ENCODE data around the gene INTS4. TPM values are rescaled to one million over a fixed set of nuclear protein-coding genes. Genes with fewer than 3 reads are reported as not detected.

The INTS4 gene
- total and polyA plus RNA-seq, 2 of the 8 experiments (the other 6 are each of a cell fraction or from before 2014, with no cell fraction given): 27.0 to 31.3 TPM

DNA sequence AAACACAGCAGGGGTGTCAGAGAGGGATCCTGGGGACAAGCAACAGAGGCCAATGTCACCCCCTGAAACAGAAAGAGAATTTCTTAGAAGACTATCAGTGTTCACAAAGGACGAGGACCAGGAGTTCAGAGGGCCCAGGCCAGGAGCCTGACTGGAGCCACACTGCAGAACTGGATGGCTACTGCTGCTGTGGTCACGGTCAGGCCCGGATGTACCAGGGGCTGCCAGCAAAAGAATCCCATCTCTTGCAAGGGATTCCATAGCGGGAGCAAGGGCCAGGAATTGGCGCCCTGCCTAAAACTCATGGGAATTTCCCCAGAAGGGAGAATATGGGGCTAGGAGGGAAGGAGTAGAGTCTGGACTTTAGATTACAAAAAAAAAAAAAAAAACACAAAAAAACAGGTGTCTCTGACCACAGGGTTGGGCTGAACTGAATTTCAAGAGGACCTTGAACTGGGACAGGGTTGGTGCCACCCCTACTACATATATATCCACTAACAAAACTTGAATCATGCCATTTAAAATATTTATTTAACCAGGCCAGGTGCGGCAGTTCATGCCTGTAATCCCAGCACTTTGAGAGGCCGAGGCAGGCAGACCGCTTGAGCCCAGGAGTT is 44.3 kb upstream of the INTS4 start:
- WGBS, 2 experiments (ENCODE audit: extremely low coverage in 1 of 2, insufficient coverage in 1 of 2, insufficient read length in 1 of 2, insufficient replicate concordance in 2 of 2, low coverage in 1 of 2, low lambda C conversion rate in 2 of 2, missing lambda C conversion rate in 1 of 2): 93% methylated on average over 8 of the region's 8 CpGs; no CpG with 5 or more reads in 1 of the 2 experiments
- Histone ChIP-seq H3K79me2 (ENCODE audit: control insufficient read depth in 1 of 2, insufficient read depth in 2 of 2, low read length in 2 of 2) (no peaks in the 10 kb centered on the region), H4K91ac (replicated peaks; ENCODE audit: insufficient read length, low read length) (no peak overlapping the region), H3K27me3 (replicated peaks in 1 of 4; ENCODE audit: control insufficient read depth in 3 of 4, extremely low read depth in 1 of 4, insufficient read depth in 3 of 4, low read length in 3 of 4) (no peaks in the 10 kb centered on the region), H3K23ac (ENCODE audit: insufficient read length) (no peak overlapping the region), H3K56ac (replicated peaks; ENCODE audit: insufficient read length, low read depth, low read length) (no peak overlapping the region), H3K79me1 (ENCODE audit: low read depth, low read length) (no peaks in the 10 kb centered on the region), H2BK12ac (ENCODE audit: low read depth, low read length) (no peak overlapping the region), H3K14ac (ENCODE audit: insufficient read length) (no peak overlapping the region), H4K5ac (ENCODE audit: insufficient read length, low read depth, low read length) (no peak overlapping the region), H2AK5ac (ENCODE audit: low read depth, low read length) (no peak overlapping the region), H3K18ac (ENCODE audit: extremely low read depth, low read length) (no peak overlapping the region), H4K20me1 (replicated peaks in 1 of 2; ENCODE audit: control insufficient read depth in 1 of 2, insufficient read depth in 2 of 2, low read length in 2 of 2) (no peaks in the 10 kb centered on the region), H2BK120ac (replicated peaks; ENCODE audit: low read depth, low read length) (no peak overlapping the region), H2BK5ac (ENCODE audit: low read depth, low read length) (no peak overlapping the region), H2BK20ac (ENCODE audit: low read length) (no peak overlapping the region), H2BK15ac (ENCODE audit: low read length) (no peak overlapping the region), H3K27ac (ENCODE audit: low read depth, low read length) (no peak overlapping the region), H4K8ac (ENCODE audit: extremely low read depth, insufficient read depth, low read length) (no peak overlapping the region), H3K4me1 (replicated peaks in 1 of 4; ENCODE audit: control insufficient read depth in 3 of 4, insufficient read depth in 4 of 4, low read length in 3 of 4) (peaks cover 0 to 7% (median 3%) of the 10 kb centered on the region in 4 experiments; a peak in 3 of 7 replicates), H3K36me3 (ENCODE audit: control insufficient read depth in 2 of 4, insufficient read depth in 4 of 4, low read length in 3 of 4) (no peaks in the 10 kb centered on the region), H3K9ac (replicated peaks in 1 of 4; ENCODE audit: extremely low read depth in 1 of 4, low read depth in 3 of 4, low read length in 3 of 4) (no peak overlapping the region), H3K4me3 (ENCODE audit: extremely low read depth in 1 of 4, insufficient read depth in 2 of 4, low read depth in 3 of 4, low read length in 4 of 4) (no peak overlapping the region), H2AFZ (ENCODE audit: low read length) (no peak overlapping the region), H3K23me2 (ENCODE audit: low read depth, low read length) (no peaks in the 10 kb centered on the region), H3K9me3 (ENCODE audit: insufficient read depth in 2 of 2, low read depth in 1 of 2, low read length in 1 of 2) (no peaks in the 10 kb centered on the region), H3K4me2 (ENCODE audit: insufficient read depth in 1 of 2, low read depth in 2 of 2, low read length in 2 of 2) (no peak overlapping the region), H3K4ac (replicated peaks; ENCODE audit: insufficient read length, low read depth, low read length) (no peak overlapping the region)
- FAIRE-seq (no peak), DNase-seq (ENCODE audit: low read depth in 1 of 2, low spot score in 2 of 2) (no peak)
- CTCF ChIA-PET (ENCODE audit: partially characterized antibody): no interaction called here
- POLR2A ChIA-PET (ENCODE audit: partially characterized antibody): interaction anchor here (0.6 kb wide), 2 partner anchors 9 to 437 kb away, joined by 3 to 5 read pairs; no protein-coding TSS in a partner anchor
- TF ChIP-seq MAFK (IDR thresholded peaks at IDR 0.05; ENCODE audit: low read depth, low read length) (no peak), FOSL1 (IDR thresholded peaks at IDR 0.05; ENCODE audit: insufficient read depth, low read depth, low read length) (no peak), BACH1 (IDR thresholded peaks at IDR 0.05; ENCODE audit: low read length) (no peak), TCF12 (IDR thresholded peaks at IDR 0.05; ENCODE audit: low read depth, low read length) (no peak), SRF (IDR thresholded peaks at IDR 0.05; ENCODE audit: low read depth, low read length) (no peak), CREB1 (IDR thresholded peaks at IDR 0.05) (no peak), POLR2AphosphoS5 (IDR thresholded peaks at IDR 0.05; ENCODE audit: low read depth, low read length) (no peak), ASH2L (IDR thresholded peaks at IDR 0.05; ENCODE audit: low read length) (no peak), SP4 (IDR thresholded peaks at IDR 0.05; ENCODE audit: low read length) (no peak)
- TF ChIP-seq, protein P1, sequence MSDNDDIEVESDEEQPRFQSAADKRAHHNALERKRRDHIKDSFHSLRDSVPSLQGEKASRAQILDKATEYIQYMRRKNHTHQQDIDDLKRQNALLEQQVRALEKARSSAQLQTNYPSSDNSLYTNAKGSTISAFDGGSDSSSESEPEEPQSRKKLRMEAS (IDR thresholded peaks at IDR 0.05): no peak
- TF ChIP-seq, protein P2, sequence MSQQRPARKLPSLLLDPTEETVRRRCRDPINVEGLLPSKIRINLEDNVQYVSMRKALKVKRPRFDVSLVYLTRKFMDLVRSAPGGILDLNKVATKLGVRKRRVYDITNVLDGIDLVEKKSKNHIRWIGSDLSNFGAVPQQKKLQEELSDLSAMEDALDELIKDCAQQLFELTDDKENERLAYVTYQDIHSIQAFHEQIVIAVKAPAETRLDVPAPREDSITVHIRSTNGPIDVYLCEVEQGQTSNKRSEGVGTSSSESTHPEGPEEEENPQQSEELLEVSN (IDR thresholded peaks at IDR 0.05): no peak
